HEK293 (cell line): ENCODE measurements around the gene TSHZ2.

Experiments
- CTCF ChIA-PET: fragments of 350-600 bp; formaldehyde crosslinking; extraction: SDS; loops from one replicate; lab custom pipeline; 2021; ENCODE audit warnings: antibody characterized with exemption; lab: Yijun Ruan, JAX
- POLR2A ChIA-PET: fragments of 300-600 bp; formaldehyde crosslinking; extraction: SDS; loops from one replicate; lab custom pipeline; 2020; ENCODE audit warnings: antibody characterized with exemption, inconsistent platforms; lab: Yijun Ruan, JAX
- H3K27ac ChIP-seq: fragments of 200-500 bp; sonication (Bioruptor generic); 2 replicates; pipeline ENCODE4 v1.5.1; 2014; ENCODE audit warnings: low read depth, low read length, control low read depth, inconsistent platforms; ENCODE audit errors: extremely low read depth
- H3K36me3 ChIP-seq, 2 experiments: fragments of 200-500 bp in 1 of 2; sonication (Bioruptor generic) in 1 of 2; 1 replicate in 1 of 2; 2 replicates in 1 of 2; pipeline ENCODE4 v1.5.1; 2014 to 2017; ENCODE audit warnings: inconsistent platforms in 2 of 2, low read length in 2 of 2; ENCODE audit not compliant: control insufficient read depth in 2 of 2, insufficient read depth in 1 of 2
- H3K4me1 ChIP-seq: fragments of 200-500 bp; sonication (Bioruptor generic); 2 replicates; pipeline ENCODE4 v1.5.1; 2014; ENCODE audit warnings: mild to moderate bottlenecking, low read length, inconsistent platforms; ENCODE audit not compliant: control insufficient read depth, insufficient read depth
- H3K4me3 ChIP-seq: 2 replicates; pipeline ENCODE4 v1.5.1; 2011; ENCODE audit warnings: low read depth, mild to moderate bottlenecking, control low read depth, low read length, moderate library complexity
- H3K9me3 ChIP-seq: fragments of 200-500 bp; sonication (Bioruptor generic); 2 replicates; pipeline ENCODE4 v1.5.1; 2014; ENCODE audit warnings: low read depth, low read length, inconsistent platforms; ENCODE audit not compliant: control insufficient read depth, insufficient read depth
- HOXA7 ChIP-seq: sonication (generic); formaldehyde crosslinking; IDR thresholded peaks from 2 replicates; pipeline ENCODE4 v1.8.1; 2022; ENCODE audit warnings: missing genetic modification reagents, borderline replicate concordance
- MYNN ChIP-seq: fragments of 450-650 bp; formaldehyde crosslinking; IDR thresholded peaks from 2 replicates; pipeline ENCODE4 v1.5.1; 2016; ENCODE audit warnings: missing biosample characterization, missing genetic modification characterization, borderline replicate concordance
- OSR2 ChIP-seq: fragments of 450-650 bp; formaldehyde crosslinking; IDR thresholded peaks from 2 replicates; pipeline ENCODE4 v1.5.1; 2016; ENCODE audit warnings: missing biosample characterization, missing genetic modification characterization
- REPIN1 ChIP-seq: fragments of 450-650 bp; formaldehyde crosslinking; IDR thresholded peaks from 2 replicates; pipeline ENCODE4 v1.5.1; 2017; ENCODE audit warnings: missing biosample characterization, missing genetic modification characterization, low read depth
- ZBTB1 ChIP-seq: fragments of 450-650 bp; formaldehyde crosslinking; IDR thresholded peaks from 2 replicates; pipeline ENCODE4 v1.5.1; 2016; ENCODE audit warnings: missing biosample characterization, missing genetic modification characterization
- ZBTB21 ChIP-seq: fragments of 450-650 bp; formaldehyde crosslinking; IDR thresholded peaks from 2 replicates; pipeline ENCODE4 v1.5.1; 2017; ENCODE audit warnings: missing biosample characterization, missing genetic modification characterization
- ZBTB49 ChIP-seq: fragments of 450-650 bp; formaldehyde crosslinking; IDR thresholded peaks from 2 replicates; pipeline ENCODE4 v1.5.1; 2016; ENCODE audit warnings: missing biosample characterization, missing genetic modification characterization, low read depth
- ZEB2 ChIP-seq: fragments of 450-650 bp; formaldehyde crosslinking; IDR thresholded peaks from 2 replicates; pipeline ENCODE4 v1.5.1; 2016; ENCODE audit warnings: missing biosample characterization, missing genetic modification characterization
- ZFP37 ChIP-seq: fragments of 450-650 bp; formaldehyde crosslinking; IDR thresholded peaks from 2 replicates; pipeline ENCODE4 v1.5.1; 2016; ENCODE audit warnings: missing biosample characterization, missing genetic modification characterization
- ZFP69B ChIP-seq: fragments of 450-650 bp; formaldehyde crosslinking; IDR thresholded peaks from 2 replicates; pipeline ENCODE4 v1.5.1; 2016; ENCODE audit warnings: missing biosample characterization, missing genetic modification characterization
- ZNF112 ChIP-seq: fragments of 450-650 bp; formaldehyde crosslinking; IDR thresholded peaks from 2 replicates; pipeline ENCODE4 v1.5.0; 2017; ENCODE audit warnings: missing biosample characterization, missing genetic modification characterization
- ZNF19 ChIP-seq: fragments of 450-650 bp; formaldehyde crosslinking; IDR thresholded peaks from 2 replicates; pipeline ENCODE4; 2016; ENCODE audit warnings: missing biosample characterization, missing genetic modification characterization, low read depth
- ZNF202 ChIP-seq: fragments of 450-650 bp; formaldehyde crosslinking; IDR thresholded peaks from 2 replicates; pipeline ENCODE4 v1.5.1; 2016; ENCODE audit warnings: missing biosample characterization, missing genetic modification characterization, borderline replicate concordance
- ZNF223 ChIP-seq: fragments of 450-650 bp; formaldehyde crosslinking; IDR thresholded peaks from 2 replicates; pipeline ENCODE4 v1.5.1; 2016; ENCODE audit warnings: missing biosample characterization, missing genetic modification characterization
- ZNF280C ChIP-seq: fragments of 450-650 bp; formaldehyde crosslinking; IDR thresholded peaks from 2 replicates; pipeline ENCODE4 v1.5.1; 2016; ENCODE audit warnings: missing biosample characterization, missing genetic modification characterization
- ZNF302 ChIP-seq: fragments of 450-650 bp; formaldehyde crosslinking; IDR thresholded peaks from 2 replicates; pipeline ENCODE4 v1.5.1; 2016; ENCODE audit warnings: missing biosample characterization, missing genetic modification characterization, low read depth
- ZNF366 ChIP-seq: fragments of 450-650 bp; formaldehyde crosslinking; conservative IDR thresholded peaks from 2 replicates; pipeline ENCODE4 v1.5.1; 2016; ENCODE audit warnings: missing biosample characterization, missing genetic modification characterization
- ZNF48 ChIP-seq: fragments of 450-650 bp; formaldehyde crosslinking; IDR thresholded peaks from 2 replicates; pipeline ENCODE4 v1.5.1; 2016; ENCODE audit warnings: missing biosample characterization, missing genetic modification characterization
- ZNF521 ChIP-seq: fragments of 450-650 bp; formaldehyde crosslinking; IDR thresholded peaks from 2 replicates; pipeline ENCODE4 v1.5.1; 2017; ENCODE audit warnings: missing biosample characterization, mild to moderate bottlenecking, missing genetic modification characterization
- ZNF548 ChIP-seq: fragments of 450-650 bp; formaldehyde crosslinking; IDR thresholded peaks from 2 replicates; pipeline ENCODE4 v1.5.1; 2016; ENCODE audit warnings: missing biosample characterization, missing genetic modification characterization
- ZNF585B ChIP-seq: fragments of 450-650 bp; formaldehyde crosslinking; IDR thresholded peaks from 2 replicates; pipeline ENCODE4 v1.5.1; 2016; ENCODE audit warnings: missing biosample characterization, missing genetic modification characterization
- ZNF677 ChIP-seq: fragments of 450-650 bp; IDR thresholded peaks from 2 replicates; pipeline ENCODE4 v1.5.0; 2018; ENCODE audit warnings: missing biosample characterization, mild to moderate bottlenecking, missing genetic modification characterization, moderate library complexity
- ZNF777 ChIP-seq: fragments of 450-650 bp; formaldehyde crosslinking; IDR thresholded peaks from 2 replicates; pipeline ENCODE4 v1.5.1; 2017; ENCODE audit warnings: missing biosample characterization, missing genetic modification characterization, borderline replicate concordance
- ZSCAN18 ChIP-seq: fragments of 450-650 bp; formaldehyde crosslinking; IDR thresholded peaks from 2 replicates; pipeline ENCODE4 v1.5.1; 2016; ENCODE audit warnings: missing biosample characterization, missing genetic modification characterization
- TF ChIP-seq, protein P1 (sequence below): fragments of 450-650 bp; formaldehyde crosslinking; IDR thresholded peaks from 2 replicates; pipeline ENCODE4 v1.5.1; 2016; ENCODE audit warnings: missing biosample characterization, missing genetic modification characterization

Gene TSHZ2

GRCh38 chr20:53376021-53376420 is 403.9 kb downstream of the TSHZ2 start:
- H3K36me3 ChIP-seq: no peaks in the 10 kb centered on the region
- no peak overlapping the region for H3K4me3 ChIP-seq
- H3K9me3 ChIP-seq: no peaks in the 10 kb centered on the region
- no peak overlapping the region for H3K27ac ChIP-seq
- ChIA-PET CTCF (no interaction called here), POLR2A (no interaction called here)
- no peak for TF ChIP-seq ZNF366 (tag by site-specific recombination)
- TF ChIP-seq REPIN1 (tag by site-specific recombination): no peak
- TF ChIP-seq ZNF19 (tag by site-specific recombination): no peak
- TF ChIP-seq HOXA7 (CRISPR knock-in tag): no peak
- TF ChIP-seq ZNF677: no peak
- TF ChIP-seq ZNF202 (tag by site-specific recombination): no peak
- no peaks in the 10 kb centered on the region for H3K4me1 ChIP-seq

GRCh38 chr20:53379014-53379832 is 407.1 kb downstream of the TSHZ2 start:
- ChIA-PET CTCF (no interaction called here), POLR2A (no interaction called here)
- Histone ChIP-seq H3K36me3 (no peaks in the 10 kb centered on the region), H3K9me3 (no peaks in the 10 kb centered on the region), H3K4me3 (no peak overlapping the region), H3K27ac (no peak overlapping the region), H3K4me1 (no peaks in the 10 kb centered on the region)
- TF ChIP-seq ZNF223 (tag by site-specific recombination) (no peak), ZEB2 (tag by site-specific recombination) (no peak), ZBTB1 (no peak), OSR2 (tag by site-specific recombination) (no peak), ZNF48 (no peak), ZNF366 (tag by site-specific recombination) (no peak), MYNN (no peak), ZNF521 (no peak), ZNF112 (tag by site-specific recombination) (no peak), ZFP37 (tag by site-specific recombination) (no peak), ZNF548 (tag by site-specific recombination) (no peak), ZNF585B (tag by site-specific recombination) (no peak), ZNF677 (no peak), ZBTB21 (no peak), ZNF777 (tag by site-specific recombination) (no peak), ZNF280C (tag by site-specific recombination) (no peak)
- TF ChIP-seq, protein P1, sequence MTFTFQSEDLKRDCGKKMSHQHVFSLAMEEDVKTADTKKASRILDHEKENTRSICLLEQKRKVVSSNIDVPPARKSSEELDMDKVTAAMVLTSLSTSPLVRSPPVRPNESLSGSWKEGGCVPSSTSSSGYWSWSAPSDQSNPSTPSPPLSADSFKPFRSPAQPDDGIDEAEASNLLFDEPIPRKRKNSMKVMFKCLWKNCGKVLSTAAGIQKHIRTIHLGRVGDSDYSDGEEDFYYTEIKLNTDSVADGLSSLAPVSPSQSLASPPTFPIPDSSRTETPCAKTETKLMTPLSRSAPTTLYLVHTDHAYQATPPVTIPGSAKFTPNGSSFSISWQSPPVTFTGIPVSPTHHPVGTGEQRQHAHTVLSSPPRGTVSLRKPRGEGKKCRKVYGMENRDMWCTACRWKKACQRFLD (tag by site-specific recombination): no peak

DNA sequence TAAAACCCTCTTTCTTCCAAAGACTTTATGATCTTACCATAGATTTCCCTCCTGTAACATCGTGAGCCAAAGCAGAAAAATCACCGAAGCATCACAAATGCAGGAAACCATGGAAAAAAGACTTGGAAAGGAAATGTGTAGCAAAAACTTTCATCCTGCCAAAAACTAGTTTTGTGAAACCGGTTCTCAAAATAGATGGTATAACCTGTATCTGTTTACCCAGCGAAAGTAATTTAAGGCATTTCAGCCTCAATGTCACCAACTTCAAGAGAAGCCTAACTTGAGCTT is 407.6 kb downstream of the TSHZ2 start:
- H3K27ac ChIP-seq: no peak overlapping the region
- ChIA-PET POLR2A (no interaction called here), CTCF (no interaction called here)
- H3K9me3 ChIP-seq: no peaks in the 10 kb centered on the region
- no peaks in the 10 kb centered on the region for H3K4me1 ChIP-seq
- H3K36me3 ChIP-seq: no peaks in the 10 kb centered on the region
- no peak overlapping the region for H3K4me3 ChIP-seq
- TF ChIP-seq ZBTB49 (tag by site-specific recombination): no peak
- TF ChIP-seq ZSCAN18 (tag by site-specific recombination): no peak
- TF ChIP-seq ZFP69B (tag by site-specific recombination): no peak
- TF ChIP-seq ZNF302 (tag by site-specific recombination): no peak
